ENCODE measurements around the gene PTPRN2.
"Not testable (repeated sequence)": the region's sequence is repeated elsewhere in the genome, so short reads cannot be mapped to it uniquely, and the experiment has no call there.

Gene PTPRN2

GRCh38 chr7:158385496-158386354 lies 201.9 kb downstream of the PTPRN2 start:
- not testable (repeated sequence) for DNase-seq (ENCODE audit: low spot score)

GRCh38 chr7:158384746-158385145 lies 202.9 kb downstream of the PTPRN2 start:
- DNase-seq (ENCODE audit: low spot score) = no peak

- DNase-seq (ENCODE audit: low spot score) = no peak
These were observed 204.0 kb downstream of the PTPRN2 start for GRCh38 chr7:158383665-158384064.

GRCh38 chr7:158382363-158383254 lies 205.0 kb downstream of the PTPRN2 start:
- DNase-seq (ENCODE audit: low spot score) = no peak

GRCh38 chr7:158381956-158382355 lies 205.7 kb downstream of the PTPRN2 start:
- DNase-seq (ENCODE audit: low spot score) = no peak

DNA sequence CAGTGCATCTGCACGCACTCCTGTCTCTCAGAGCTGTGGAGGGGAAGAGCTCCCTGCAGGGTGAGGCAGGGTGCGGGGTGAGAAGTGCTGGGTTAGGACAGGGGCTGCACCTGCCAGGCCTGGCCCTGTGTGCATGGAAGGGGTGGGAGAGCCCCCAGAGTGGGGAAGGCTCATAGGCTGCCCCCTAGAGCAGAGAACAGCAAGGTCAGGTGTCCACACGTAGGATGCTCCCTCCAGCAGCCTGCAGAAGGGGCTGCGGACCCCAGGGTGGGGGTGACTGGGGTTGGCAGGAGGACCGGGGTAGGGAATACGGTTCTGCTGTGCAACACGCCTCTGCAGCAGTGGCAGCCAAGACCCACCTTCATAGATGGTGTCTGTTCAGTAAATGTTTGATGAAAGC lies 208.6 kb downstream of the PTPRN2 start:
- DNase-seq (ENCODE audit: low spot score) = no peak

GRCh38 chr7:158377800-158378623 lies 209.6 kb downstream of the PTPRN2 start:
- peak; percentile 26 for DNase-seq (ENCODE audit: low spot score)

DNA sequence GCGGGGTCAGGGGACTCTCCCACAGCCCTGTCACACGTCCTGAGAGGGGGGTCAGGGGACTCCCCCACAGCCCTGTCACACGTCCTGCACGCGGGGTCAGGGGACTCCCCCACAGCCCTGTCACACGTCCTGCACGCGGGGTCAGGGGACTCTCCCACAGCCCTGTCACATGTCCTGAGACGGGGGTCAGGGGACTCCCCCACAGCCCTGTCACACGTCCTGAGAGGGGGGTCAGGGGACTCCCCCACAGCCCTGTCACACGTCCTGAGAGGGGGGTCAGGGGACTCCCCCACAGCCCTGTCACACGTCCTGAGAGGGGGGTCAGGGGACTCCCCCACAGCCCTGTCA lies 210.8 kb downstream of the PTPRN2 start:
- DNase-seq (ENCODE audit: low spot score) = not testable (repeated sequence)

- not testable (repeated sequence) for DNase-seq (ENCODE audit: low spot score)
These were observed 211.3 kb downstream of the PTPRN2 start for GRCh38 chr7:158376146-158376838.

DNA sequence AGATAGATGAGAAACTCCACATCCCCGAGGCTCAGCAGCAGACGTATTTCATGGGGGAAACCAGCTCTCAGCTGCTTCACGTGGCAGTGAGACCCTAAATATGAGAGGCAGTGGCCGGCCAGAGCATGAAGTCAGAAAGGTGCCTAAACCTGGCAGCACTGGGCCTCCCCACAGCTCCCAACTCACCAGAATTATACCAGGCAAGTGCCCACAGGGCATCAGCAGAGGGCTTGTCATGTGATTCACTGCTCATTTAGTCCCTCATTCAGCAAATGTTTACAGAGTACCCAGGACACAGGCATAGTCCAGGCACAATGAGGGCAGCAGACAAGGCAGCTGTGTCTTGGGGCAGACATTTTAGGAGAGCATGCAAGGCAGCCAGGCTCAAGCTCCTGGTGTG lies 212.6 kb downstream of the PTPRN2 start:
- DNase-seq (ENCODE audit: low spot score) = no peak

DNA sequence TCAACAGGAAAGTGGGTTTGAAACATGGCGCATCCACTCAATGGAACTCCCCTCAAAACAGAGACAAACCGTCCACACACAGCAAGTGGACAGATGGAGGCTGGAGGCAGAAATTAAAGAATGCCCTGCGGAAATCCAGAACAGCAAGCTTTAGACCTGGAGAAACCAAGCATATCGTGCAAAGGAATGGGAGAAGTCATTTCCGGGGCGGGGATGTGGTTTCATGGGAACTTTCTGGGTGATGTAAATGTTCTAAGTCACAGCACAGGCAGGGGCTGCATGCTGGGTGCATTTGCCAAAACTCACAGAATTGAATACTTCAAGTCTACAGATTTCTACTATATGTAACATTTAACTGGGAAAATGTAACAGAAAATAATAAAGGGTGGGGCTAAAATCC lies 213.0 kb downstream of the PTPRN2 start:
- DNase-seq (ENCODE audit: low spot score) = no peak

GRCh38 chr7:158374146-158374545 lies 213.5 kb downstream of the PTPRN2 start:
- DNase-seq (ENCODE audit: low spot score) = no peak

DNA sequence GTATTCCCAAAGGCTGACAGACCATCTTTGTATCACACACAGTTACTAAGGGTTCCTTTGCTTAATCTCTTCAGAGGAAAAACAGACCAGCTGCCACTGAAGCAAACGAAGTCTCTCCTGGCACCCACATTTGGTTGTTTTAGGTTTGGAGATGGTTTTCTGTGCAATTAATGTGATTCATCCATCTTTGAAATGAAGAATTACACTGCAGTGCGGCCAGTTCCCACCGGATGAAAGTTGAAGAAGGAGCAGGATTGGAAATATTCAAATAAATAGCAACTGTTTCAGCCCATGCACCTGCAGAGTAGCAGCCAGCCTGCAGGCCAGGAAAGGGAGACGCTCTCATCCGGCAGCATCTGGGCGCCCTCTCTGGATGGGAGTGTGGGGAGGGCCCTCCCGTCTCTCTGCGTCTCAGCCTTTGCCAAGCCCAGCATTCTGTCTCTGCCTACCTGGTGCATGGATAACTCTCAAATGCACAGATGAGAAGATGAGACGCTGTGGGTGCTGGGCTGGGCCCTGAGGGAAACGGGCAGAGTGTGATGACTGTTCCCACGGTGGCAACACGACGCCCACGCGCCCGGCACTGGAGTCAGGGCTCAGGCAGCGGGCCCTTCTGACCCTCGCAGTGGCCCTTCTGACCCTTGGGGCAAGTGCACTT lies 214.0 kb downstream of the PTPRN2 start:
- no peak for DNase-seq (ENCODE audit: low spot score)

- DNase-seq (ENCODE audit: low spot score) = no peak
These were observed 215.0 kb downstream of the PTPRN2 start for GRCh38 chr7:158372400-158373342.

GRCh38 chr7:158371856-158372255 lies 215.8 kb downstream of the PTPRN2 start:
- DNase-seq (ENCODE audit: low spot score) = no peak

DNA sequence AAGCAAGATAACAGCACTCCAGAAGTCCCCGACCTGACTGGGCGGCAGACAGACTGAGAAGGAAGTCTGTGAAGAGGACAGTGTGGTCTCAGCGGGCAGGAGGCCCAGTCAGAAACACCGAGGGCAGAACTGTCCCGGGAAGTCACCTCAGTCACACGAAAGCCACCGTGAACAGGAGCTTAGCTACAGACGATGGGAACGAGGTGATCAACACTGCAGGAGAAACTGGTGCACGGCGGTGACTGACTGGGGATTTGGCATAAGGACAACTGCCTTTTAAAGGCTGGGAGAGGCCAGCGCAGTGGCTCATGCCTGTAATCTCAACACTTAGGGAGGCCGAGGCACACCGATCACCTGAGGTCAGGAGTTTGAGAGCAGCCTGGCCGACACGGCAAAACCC lies 217.8 kb downstream of the PTPRN2 start:
- no peak for DNase-seq (ENCODE audit: low spot score)

- DNase-seq (ENCODE audit: low spot score) = no peak
These were observed 218.3 kb downstream of the PTPRN2 start for GRCh38 chr7:158369290-158369689.

GRCh38 chr7:158368449-158368848 lies 219.2 kb downstream of the PTPRN2 start:
- no peak for DNase-seq (ENCODE audit: low spot score)

DNA sequence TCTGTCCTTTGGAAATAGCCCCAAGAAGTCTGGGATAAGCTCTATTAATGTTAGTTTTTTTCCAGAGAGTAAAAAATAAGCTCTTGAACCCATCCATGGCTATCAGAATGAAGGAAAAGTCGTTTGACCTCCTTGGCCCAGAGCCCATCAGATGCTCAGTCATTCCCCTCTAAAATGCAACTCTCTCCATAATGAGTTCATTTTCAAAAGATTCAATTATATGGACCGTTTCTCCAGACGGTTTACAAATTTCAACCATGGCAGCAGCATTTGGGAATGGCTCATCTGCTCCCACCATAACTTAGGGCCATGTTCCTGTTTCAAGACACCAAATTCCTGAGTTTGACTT lies 220.0 kb downstream of the PTPRN2 start:
- no peak for DNase-seq (ENCODE audit: low spot score)

All from SW480 (cell line).